Peyer's patch (tissue), 4 donors: ENCODE results near the gene RYR1.

Experiments used
- CTCF ChIP-seq, 6 experiments: fragments of 450-650 bp in 4 of 6; fragments of 200-600 bp in 2 of 6; sonication (generic) in 1 of 6; IDR thresholded peaks; one replicate each; pipeline ENCODE4 v1.5.1; 2017 to 2019; ENCODE audit warnings: antibody characterized with exemption in 6 of 6, mild to moderate bottlenecking in 3 of 6, moderate library complexity in 1 of 6
- POLR2A ChIP-seq, 2 donors: fragments of 450-650 bp; IDR thresholded peaks; one replicate each; pipeline ENCODE4 v1.5.1; 2017; ENCODE audit warnings: antibody characterized with exemption in 2 of 2, mild to moderate bottlenecking in 2 of 2, moderate library complexity in 2 of 2

- TF ChIP-seq CTCF (IDR thresholded peaks at IDR 0.05) (no peak), POLR2A (IDR thresholded peaks at IDR 0.05) (no peak)
These were observed 69.6 kb downstream of the RYR1 start for GRCh38 chr19:38503077-38503410.
